Measurements from ENCODE around the gene ZNF423. TPM values are rescaled to one million over a fixed set of nuclear protein-coding genes. Genes with fewer than 3 reads are reported as not detected.

The ZNF423 gene
- total RNA-seq, 1 experiment from 2014 or later, result 0.49 TPM

GRCh38 chr16:49587511-49587910, 268.4 kb downstream of the ZNF423 start:
- TF ChIP-seq CTCF (IDR thresholded peaks at IDR 0.05) (no peak), REST (IDR thresholded peaks at IDR 0.05; ENCODE audit: insufficient read depth in 1 of 2, low read depth in 2 of 2, low read length in 1 of 2) (no peak), SIN3A (IDR thresholded peaks at IDR 0.05; ENCODE audit: borderline replicate concordance, insufficient read depth, low read depth, low read length) (no peak), TCF7L2 (IDR thresholded peaks at IDR 0.05; ENCODE audit: low read depth, low read length) (no peak), POLR2AphosphoS5 (IDR thresholded peaks at IDR 0.05; ENCODE audit: low read depth, low read length) (no peak)
- Histone ChIP-seq H3K4me3 (ENCODE audit: low read depth in 2 of 2, low read length in 2 of 2) (no peak overlapping the region), H3K27ac (ENCODE audit: low read length) (no peak overlapping the region), H3K9me3 (ENCODE audit: control insufficient read depth, insufficient read depth, low read depth, low read length) (no peaks in the 10 kb centered on the region), H3K36me3 (ENCODE audit: control insufficient read depth, insufficient read depth, low read length) (no peaks in the 10 kb centered on the region), H3K27me3 (ENCODE audit: control insufficient read depth, insufficient read depth, low read length) (no peaks in the 10 kb centered on the region; the same call in 1 of the 2 replicates), H3K4me1 (ENCODE audit: control insufficient read depth, insufficient read depth, low read length) (no peaks in the 10 kb centered on the region)
- CTCF ChIA-PET, result no interaction called here
- BruUV-seq (replicated peaks), result no TSS peak
- POLR2A ChIA-PET, result no interaction called here
- in situ Hi-C loops (cut with HindIII; ENCODE audit: low pct_unique_long_range_greater_than_20kb, low sequenced_read_pairs), result no loop called here
- intact Hi-C loops (cut with micrococcal nuclease; ENCODE audit: unreplicated experiment), result no loop called here
- no peak for ATAC-seq
- no peak for DNase-seq (ENCODE audit: low read depth, low spot score)

GRCh38 chr16:49586466-49587450, 269.2 kb downstream of the ZNF423 start:
- no peak for ATAC-seq
- no peaks in the 10 kb centered on the region for H3K36me3 ChIP-seq (ENCODE audit: control insufficient read depth, insufficient read depth, low read length)
- H3K9me3 ChIP-seq (ENCODE audit: control insufficient read depth, insufficient read depth, low read depth, low read length), result no peaks in the 10 kb centered on the region
- TF ChIP-seq SIN3A (IDR thresholded peaks at IDR 0.05; ENCODE audit: borderline replicate concordance, insufficient read depth, low read depth, low read length), result no peak
- TF ChIP-seq CTCF (IDR thresholded peaks at IDR 0.05), result no peak
- TF ChIP-seq POLR2AphosphoS5 (IDR thresholded peaks at IDR 0.05; ENCODE audit: low read depth, low read length), result no peak
- no peak for TF ChIP-seq TCF7L2 (IDR thresholded peaks at IDR 0.05; ENCODE audit: low read depth, low read length)
- no peak for TF ChIP-seq REST (IDR thresholded peaks at IDR 0.05; ENCODE audit: insufficient read depth in 1 of 2, low read depth in 2 of 2, low read length in 1 of 2)
- H3K4me3 ChIP-seq (ENCODE audit: low read depth in 2 of 2, low read length in 2 of 2), result no peak overlapping the region
- H3K27ac ChIP-seq (ENCODE audit: low read length), result no peak overlapping the region
- no peaks in the 10 kb centered on the region for H3K4me1 ChIP-seq (ENCODE audit: control insufficient read depth, insufficient read depth, low read length)
- no peaks in the 10 kb centered on the region; the same call in 1 of the 2 replicates for H3K27me3 ChIP-seq (ENCODE audit: control insufficient read depth, insufficient read depth, low read length)
- intact Hi-C loops (cut with micrococcal nuclease; ENCODE audit: unreplicated experiment) (no loop called here), in situ Hi-C loops (cut with HindIII; ENCODE audit: low pct_unique_long_range_greater_than_20kb, low sequenced_read_pairs) (no loop called here)
- BruUV-seq (replicated peaks), result no TSS peak
- ChIA-PET CTCF (no interaction called here), POLR2A (no interaction called here)
- DNase-seq (ENCODE audit: low read depth, low spot score), result no peak
